ENCODE measurements around the gene NUDT9.
"Not testable (repeated sequence)": the region's sequence is repeated elsewhere in the genome, so short reads cannot be mapped to it uniquely, and the experiment has no call there.

NUDT9 gene

GRCh38 chr4:87465739-87466366 is 43.5 kb downstream of the NUDT9 start:
- DNase-seq: no peak

DNA sequence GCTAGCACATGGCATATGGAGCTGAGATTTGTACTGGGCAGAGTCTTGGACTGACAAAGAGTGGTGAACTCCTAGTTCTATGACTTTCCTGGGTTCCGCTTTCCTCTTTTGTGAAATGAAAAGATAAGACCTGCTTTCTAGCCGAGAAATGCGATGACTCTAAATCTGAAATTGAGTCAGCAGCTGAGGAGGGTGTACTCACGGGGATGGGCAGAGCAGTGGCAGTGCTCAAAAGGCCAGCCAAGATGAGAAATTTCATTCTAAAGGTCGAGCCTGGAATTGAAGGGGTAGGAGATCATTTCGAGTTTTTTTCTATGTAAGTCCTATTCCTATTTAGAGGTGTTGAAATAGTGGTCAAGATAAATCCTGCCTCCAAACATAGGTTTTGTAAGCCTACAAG is 47.0 kb downstream of the NUDT9 start:
- no peak for DNase-seq

- DNase-seq: no peak
Observed at GRCh38 chr4:87476934-87477333, 54.6 kb downstream of the NUDT9 start.

DNA sequence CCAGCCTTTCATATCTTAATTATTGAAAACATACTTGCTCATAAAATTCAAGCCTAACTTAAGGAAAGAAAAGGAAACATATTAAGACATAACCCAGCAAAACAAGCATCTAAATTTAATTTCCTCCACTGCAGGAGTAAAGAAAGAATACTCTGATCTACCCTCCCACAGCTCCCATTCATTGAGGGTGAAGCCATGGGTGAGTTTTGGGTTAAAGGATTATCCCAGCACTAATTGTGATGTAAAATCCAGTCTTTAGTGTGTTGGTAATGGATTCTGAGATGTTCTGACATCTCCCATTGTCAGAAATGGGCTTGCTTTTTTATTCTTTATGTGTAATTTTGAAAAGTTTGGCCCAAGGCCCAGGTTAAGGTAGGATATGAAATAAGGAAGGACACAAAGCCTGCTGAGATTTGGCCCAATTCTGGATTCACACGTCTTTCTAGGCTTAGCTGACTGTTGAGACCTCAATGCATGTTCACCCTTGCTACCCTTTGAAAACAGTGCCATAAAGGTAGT is 56.4 kb downstream of the NUDT9 start:
- DNase-seq: no peak

DNA sequence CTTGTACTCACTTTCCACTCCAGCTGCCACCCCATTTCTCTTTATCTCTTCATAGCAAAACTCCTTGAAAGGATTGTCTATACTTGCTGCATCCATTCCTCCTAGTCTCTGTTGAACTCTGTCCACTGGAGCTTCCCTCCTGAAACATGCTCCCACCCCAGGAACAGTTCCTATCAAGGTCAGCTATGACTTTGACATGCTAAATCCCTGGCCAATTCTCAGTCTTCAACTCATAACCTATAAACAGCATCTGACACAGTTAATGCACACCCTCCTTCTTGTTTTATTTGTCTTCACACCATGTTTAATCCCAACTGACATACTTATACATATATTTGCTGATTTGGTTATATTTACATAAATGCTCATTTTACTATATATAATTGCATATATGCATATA is 59.0 kb downstream of the NUDT9 start:
- no peak for DNase-seq

DNA sequence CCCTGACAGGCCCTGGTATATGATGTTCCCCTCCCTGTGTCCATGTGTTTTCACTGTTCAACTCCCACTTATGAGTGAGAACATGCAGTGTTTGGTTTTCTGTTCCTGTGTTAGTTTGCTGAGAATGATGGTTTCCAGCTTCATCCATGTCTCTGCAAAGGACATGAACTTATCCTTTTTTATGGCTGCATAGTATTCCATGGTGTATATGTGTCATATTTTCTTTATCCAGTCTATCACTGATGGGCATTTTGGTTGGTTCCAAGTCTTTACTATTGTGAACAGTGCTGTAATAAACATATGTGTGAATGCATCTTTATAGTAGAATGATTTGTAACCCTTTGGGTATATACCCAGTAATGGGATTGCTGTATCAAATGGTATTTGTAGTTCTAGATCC is 60.9 kb downstream of the NUDT9 start:
- not testable (repeated sequence) for DNase-seq

DNA sequence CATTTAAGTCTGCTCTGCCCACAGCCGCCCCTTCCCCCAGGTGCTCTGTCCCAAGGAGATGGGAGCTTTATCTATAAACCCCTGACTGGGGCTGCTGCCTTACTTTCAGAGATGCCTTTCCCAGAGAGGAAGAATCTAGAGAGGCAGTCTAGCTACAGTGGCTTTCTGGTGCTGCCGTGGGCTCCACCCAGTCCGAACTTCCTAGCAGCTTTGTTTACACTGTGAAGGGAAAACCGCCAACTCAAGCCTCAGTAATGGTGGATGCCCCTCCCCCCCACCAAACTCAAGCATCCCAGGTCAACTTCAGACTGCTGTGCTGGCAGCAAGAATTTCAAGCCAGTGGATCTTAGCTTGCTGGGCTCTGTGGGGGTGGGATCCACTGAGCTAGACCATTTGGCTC is 66.3 kb downstream of the NUDT9 start:
- not testable (repeated sequence) for DNase-seq

- DNase-seq: no peak
Observed at GRCh38 chr4:87489678-87490077, 67.3 kb downstream of the NUDT9 start.

DNA sequence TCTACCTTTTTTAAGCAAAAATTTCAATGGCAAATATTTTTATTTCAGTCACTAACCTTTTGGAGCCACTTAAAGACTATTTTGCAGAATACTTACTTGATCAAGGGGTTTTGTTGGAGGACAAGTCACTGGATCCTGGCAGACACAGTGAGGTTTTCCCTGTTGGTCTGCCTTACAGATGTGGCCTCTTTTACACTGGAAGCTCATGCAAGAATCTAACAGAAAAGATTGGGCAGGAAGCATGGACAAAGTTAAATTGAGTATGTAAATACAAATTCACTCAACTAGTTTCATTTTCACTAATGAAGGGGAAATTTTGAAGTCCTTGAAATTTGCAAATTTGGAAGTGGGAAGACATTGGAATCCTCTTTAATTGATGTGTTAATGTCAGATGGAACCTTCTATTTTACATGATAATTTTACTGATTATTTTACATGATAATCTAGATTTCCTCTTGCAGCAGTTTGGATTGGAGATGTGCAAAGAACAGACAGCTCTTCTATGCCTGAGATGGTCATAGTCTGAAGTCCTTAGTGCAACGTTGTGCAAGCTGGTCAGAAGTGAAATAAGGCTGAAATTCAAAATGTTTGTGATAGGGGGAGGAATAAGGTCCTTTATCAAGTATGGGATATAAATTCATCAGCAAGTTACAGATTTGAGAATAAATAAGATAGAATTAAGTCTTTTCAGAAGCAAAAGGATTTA is 68.4 kb downstream of the NUDT9 start:
- no peak for DNase-seq

GRCh38 chr4:87491436-87491835 is 69.1 kb downstream of the NUDT9 start:
- no peak for DNase-seq

DNA sequence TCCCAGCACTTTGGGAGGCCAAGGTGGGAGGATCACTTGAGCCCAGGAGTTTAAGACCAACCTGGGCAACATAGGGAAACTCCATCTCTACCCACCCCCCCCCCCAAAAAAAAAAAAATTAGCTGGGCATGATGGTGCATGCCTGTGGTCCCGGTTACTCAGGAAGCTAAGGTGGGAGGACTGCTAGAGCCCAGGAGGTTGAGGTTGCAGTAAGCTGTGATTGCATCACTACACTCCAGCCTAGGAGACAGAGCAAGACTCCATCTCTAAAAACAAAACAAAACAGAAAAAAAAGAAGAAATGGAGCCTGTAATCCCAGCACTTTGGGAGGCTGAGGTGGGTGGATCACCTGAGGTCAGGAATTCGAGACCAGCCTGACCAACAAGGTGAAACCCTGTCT is 69.5 kb downstream of the NUDT9 start:
- not testable (repeated sequence) for DNase-seq

GRCh38 chr4:87493115-87493514 is 70.7 kb downstream of the NUDT9 start:
- DNase-seq: no peak

GRCh38 chr4:87497159-87497558 is 74.8 kb downstream of the NUDT9 start:
- DNase-seq: no peak

DNA sequence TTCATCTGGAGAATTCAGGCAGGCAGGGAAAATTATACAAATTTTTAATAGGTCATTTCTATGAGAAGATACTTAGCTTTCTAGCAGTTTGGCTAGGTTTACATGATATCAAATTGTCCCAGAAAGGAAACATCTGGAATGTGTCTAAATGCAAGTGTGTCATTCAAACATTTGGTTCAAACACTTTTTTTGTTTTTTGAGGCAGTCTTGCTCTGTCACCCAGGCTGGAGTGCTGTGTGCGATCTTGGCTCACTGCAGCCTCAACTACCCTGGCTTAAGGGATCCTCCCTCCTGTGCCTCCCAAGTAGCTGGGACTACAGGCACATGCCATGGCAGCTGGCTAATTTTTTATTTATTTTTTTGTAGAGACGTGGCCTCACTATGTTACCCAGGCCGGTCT is 75.2 kb downstream of the NUDT9 start:
- DNase-seq: no peak

GRCh38 chr4:87498446-87498900 is 76.1 kb downstream of the NUDT9 start:
- DNase-seq: no peak

DNA sequence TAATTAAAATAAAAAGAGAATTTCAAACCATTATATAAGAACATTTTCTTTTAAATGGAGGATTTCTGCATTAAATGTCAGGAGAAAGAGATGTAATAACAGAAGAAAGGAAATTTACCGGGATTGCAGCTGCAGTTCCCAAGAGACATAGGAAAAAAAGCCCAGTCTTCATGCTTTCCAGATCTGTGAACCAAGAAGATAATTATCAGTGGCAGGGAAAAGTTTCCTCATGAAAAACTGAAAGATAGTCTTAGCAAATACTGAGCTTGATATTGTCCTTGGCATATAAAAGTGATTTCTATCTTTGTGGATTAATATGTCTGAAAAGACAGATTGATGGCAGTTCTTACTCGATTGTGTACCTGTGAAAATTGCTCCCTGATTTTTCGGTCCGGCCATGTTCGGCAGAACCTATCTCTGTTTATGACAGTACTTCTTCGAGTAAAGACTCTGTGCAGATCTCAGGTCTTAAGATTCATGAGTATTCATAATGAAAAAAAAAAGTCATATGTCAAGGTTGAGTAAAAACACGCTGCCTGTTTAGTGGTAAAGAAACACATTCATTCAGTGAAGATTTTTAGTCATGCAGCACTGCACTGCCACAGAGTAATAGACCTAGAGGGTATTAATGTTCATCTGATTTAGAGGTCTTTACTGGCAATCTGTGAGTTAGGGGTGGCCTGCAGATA is 77.2 kb downstream of the NUDT9 start:
- DNase-seq: no peak

- DNase-seq: no peak
Observed at GRCh38 chr4:87500092-87500462, 77.7 kb downstream of the NUDT9 start.

- DNase-seq: no peak
Observed at GRCh38 chr4:87502580-87503238, 80.3 kb downstream of the NUDT9 start.

DNA sequence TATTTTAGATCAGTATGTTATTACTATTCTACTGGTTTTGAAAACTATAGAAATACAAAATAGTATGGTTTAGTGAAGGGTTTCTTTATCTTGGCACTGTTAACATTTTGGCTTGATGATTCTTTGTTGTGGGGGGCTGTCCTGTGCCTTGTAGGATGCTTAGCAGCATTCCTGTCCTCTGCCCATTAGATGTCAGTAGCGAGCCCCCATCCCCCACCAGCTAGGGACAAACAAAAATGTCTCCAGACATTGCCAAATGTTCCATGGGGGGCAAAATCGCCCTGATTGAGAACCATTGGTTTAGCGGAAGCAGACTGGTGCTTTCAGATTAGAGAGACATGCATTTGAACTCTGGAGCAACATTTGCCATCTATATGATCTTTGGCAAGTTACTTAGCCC is 83.5 kb downstream of the NUDT9 start:
- DNase-seq: no peak

- no peak for DNase-seq
Observed at GRCh38 chr4:87506974-87507701, 84.8 kb downstream of the NUDT9 start.
